GM12891 (cell line): ENCODE measurements around the gene RARRES1.

Experiments used
- POLR2A ChIP-seq: IDR thresholded peaks from 2 replicates; pipeline ENCODE4 v1.6.1; 2011; ENCODE audit warnings: low read depth, low read length, control low read depth
- POLR2AphosphoS5 ChIP-seq: IDR thresholded peaks from 2 replicates; pipeline ENCODE4 v1.6.1; 2011; ENCODE audit warnings: low read depth, low read length, control low read depth

DNA sequence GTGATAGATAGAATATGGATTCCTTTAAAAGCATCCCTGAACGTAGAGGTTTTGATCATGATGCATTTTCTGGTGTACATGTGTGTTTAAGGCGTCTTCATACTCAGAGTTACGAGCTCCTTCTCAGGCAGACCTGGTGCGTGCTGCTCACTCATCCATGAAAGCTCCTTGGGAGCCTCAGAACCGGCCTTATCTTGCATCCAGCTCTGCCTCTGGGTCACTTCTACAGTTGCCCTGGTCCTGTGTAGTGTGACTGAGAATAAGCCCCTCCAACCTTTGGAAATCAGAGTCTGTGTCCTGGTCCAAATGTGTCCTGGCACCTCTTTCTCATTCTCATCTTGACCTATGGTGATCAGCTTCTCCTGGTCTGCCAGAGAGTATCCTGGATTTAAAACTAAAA is 17.3 kb upstream of the RARRES1 start:
- no peak for TF ChIP-seq POLR2AphosphoS5
- TF ChIP-seq POLR2A: no peak
